Muscle of leg (tissue), 11 donors: Measurements from ENCODE around the gene TUT4. TPM values are rescaled to one million over a fixed set of nuclear protein-coding genes. Genes with fewer than 3 reads are reported as not detected.

Experiments used
- DNase-seq: peaks from one replicate; pipeline ENCODE4 v3.0.0; 2013
- H3K27ac ChIP-seq: one replicate; pipeline ENCODE4 v1.5.1; 2013; ENCODE audit warnings: mild to moderate bottlenecking, low read length, control low read depth
- H3K27me3 ChIP-seq: one replicate; pipeline ENCODE4 v1.6.1; 2013; ENCODE audit warnings: low read length; ENCODE audit not compliant: control insufficient read depth, insufficient read depth
- H3K36me3 ChIP-seq: one replicate; pipeline ENCODE4 v1.6.1; 2013; ENCODE audit warnings: low read length; ENCODE audit not compliant: control insufficient read depth, insufficient read depth
- H3K4me1 ChIP-seq: one replicate; pipeline ENCODE4 v1.6.1; 2013; ENCODE audit warnings: low read length; ENCODE audit not compliant: control insufficient read depth, insufficient read depth
- H3K4me3 ChIP-seq: one replicate; pipeline ENCODE4 v1.5.1; 2013; ENCODE audit warnings: low read length, control low read depth
- H3K9me3 ChIP-seq: replicated peaks from 2 replicates; pipeline ENCODE4 v1.6.1; 2013; ENCODE audit warnings: low read depth, low read length; ENCODE audit not compliant: control insufficient read depth
- WGBS: methylation state at CpG from one replicate; pipeline ENCODE4 v1.1.5; 2013; ENCODE audit warnings: missing lambda C conversion rate; ENCODE audit not compliant: insufficient coverage; 5-methylcytosine and 5-hydroxymethylcytosine counted together
- polyA plus RNA-seq, 8 donors: library from polyadenylated mRNA; unstranded; fragments of 120-200 nt; gene quantifications; one replicate each; pipeline versions ENCODE4 v1.2.1 to v1.2.3, GENCODE V29; 2013; ENCODE audit warnings: inconsistent platforms in 1 of 8, low replicate concordance in 1 of 8; ENCODE audit not compliant: insufficient read length in 8 of 8, insufficient read depth in 1 of 8
- total RNA-seq: library from RNA; stranded (reverse); fragments of 120-200 nt; gene quantifications from one replicate; pipeline ENCODE4 v1.2.4, GENCODE V29; 2013

Gene TUT4
- total and polyA plus RNA-seq, 9 donors: 51.8 to 121 (median 70.6) TPM

DNA sequence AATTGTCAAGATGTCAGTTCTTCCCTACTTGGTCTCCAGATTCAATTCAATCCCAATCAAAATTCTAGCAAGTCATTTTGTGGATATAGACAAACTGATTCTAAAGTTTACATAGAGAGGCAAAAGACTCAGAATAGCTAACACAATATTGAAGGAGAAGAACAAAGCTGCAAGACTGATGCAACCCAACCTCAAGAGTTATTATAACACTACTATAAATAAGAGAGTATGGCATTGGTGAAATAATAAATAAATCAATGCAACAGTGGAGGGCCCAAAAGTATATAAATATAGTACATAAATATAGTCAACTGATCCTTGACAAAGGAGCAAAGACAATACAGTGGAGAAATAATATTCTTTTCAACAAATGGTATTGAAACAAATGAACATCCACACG lies 98.8 kb downstream of the TUT4 start:
- H3K27me3 ChIP-seq: no peaks in the 10 kb centered on the region
- H3K4me3 ChIP-seq: no peak overlapping the region
- WGBS: no CpG with 5 or more reads among the region's 1 CpG
- H3K4me1 ChIP-seq: no peaks in the 10 kb centered on the region
- DNase-seq: no peak
- no peak overlapping the region for H3K27ac ChIP-seq
- H3K36me3 ChIP-seq: peaks cover 13% of the 10 kb centered on the region
- no peaks in the 10 kb centered on the region for H3K9me3 ChIP-seq

DNA sequence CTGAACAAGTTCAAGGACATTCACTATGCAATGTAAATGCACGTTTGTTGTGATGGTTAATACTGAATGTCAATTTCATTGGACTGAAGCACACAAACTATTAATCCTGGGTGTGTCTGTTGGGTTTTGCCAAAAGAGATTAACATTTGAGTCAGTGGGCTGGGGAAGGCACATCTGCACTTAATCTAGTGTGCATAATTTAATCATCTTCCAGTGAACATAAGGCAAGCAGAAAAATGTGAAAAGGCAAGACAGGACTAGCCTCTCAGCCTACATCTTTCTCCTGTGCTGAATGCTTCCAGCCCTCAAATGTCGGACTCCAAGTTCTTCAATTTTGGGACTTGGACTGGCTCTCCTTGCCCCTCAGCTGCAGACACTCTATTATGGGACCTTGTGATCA lies 108.4 kb downstream of the TUT4 start:
- Histone ChIP-seq H3K27ac (no peak overlapping the region), H3K36me3 (peaks cover 28% of the 10 kb centered on the region), H3K9me3 (no peaks in the 10 kb centered on the region), H3K27me3 (no peaks in the 10 kb centered on the region), H3K4me1 (no peaks in the 10 kb centered on the region), H3K4me3 (no peak overlapping the region)
- no peak for DNase-seq
- no CpG with 5 or more reads among the region's 2 CpGs for WGBS

DNA sequence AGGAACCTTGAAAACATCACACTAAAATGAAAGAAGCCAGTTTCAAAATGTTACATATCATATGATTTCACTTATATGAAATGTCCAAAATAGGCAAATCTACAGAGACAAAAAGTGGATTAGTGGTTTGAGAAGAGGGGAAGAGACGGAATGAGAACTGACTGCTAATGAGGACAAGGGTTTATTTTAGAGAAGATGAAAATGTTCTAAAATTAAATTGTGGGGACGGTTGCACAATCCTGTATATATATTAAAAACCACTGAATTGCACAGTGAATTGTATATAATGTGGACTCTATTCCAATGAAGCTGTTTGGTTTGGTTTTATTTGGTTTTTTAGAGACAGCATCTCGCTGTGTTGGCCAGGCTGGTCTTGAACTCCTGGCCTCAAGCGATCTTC lies 112.9 kb downstream of the TUT4 start:
- H3K36me3 ChIP-seq: peaks cover 33% of the 10 kb centered on the region

GRCh38 chr1:52436817-52437216 lies 116.1 kb downstream of the TUT4 start:
- Histone ChIP-seq H3K4me1 (no peaks in the 10 kb centered on the region), H3K36me3 (peaks cover 37% of the 10 kb centered on the region), H3K27me3 (no peaks in the 10 kb centered on the region), H3K4me3 (no peak overlapping the region), H3K9me3 (no peaks in the 10 kb centered on the region), H3K27ac (no peak overlapping the region)
- WGBS: no CpG with 5 or more reads among the region's 7 CpGs
- DNase-seq: no peak

More for the DNA sequence above, 112.9 kb downstream of the TUT4 start:
- Histone ChIP-seq H3K4me3 (no peak overlapping the region), H3K4me1 (no peaks in the 10 kb centered on the region), H3K9me3 (no peaks in the 10 kb centered on the region), H3K27me3 (no peaks in the 10 kb centered on the region), H3K27ac (no peak overlapping the region)
- DNase-seq: no peak
- no CpG with 5 or more reads among the region's 4 CpGs for WGBS

DNA sequence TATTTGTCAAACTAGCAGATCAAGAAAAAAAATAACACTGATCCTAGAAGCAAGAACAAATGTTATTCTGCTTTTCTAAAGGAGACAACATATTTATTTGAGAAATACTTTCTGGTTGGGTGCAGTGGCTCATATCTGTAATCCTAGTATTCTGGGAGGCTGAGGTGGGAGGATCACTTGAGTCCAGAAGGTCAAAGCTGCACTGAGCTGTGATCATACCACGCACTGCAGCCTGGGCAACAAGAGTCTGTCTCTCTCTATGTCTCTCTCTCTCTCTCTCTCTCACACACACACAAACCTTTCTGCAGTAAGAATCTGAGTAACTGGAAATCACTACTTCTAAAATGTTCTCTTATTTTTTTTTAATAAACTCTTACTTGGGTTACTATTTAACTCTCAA lies 117.2 kb downstream of the TUT4 start:
- H3K4me1 ChIP-seq: no peaks in the 10 kb centered on the region
- H3K27me3 ChIP-seq: no peaks in the 10 kb centered on the region
- no peak overlapping the region for H3K4me3 ChIP-seq
- H3K9me3 ChIP-seq: no peaks in the 10 kb centered on the region
- no CpG with 5 or more reads among the region's 1 CpG for WGBS
- peaks cover 42% of the 10 kb centered on the region for H3K36me3 ChIP-seq
- no peak for DNase-seq
- no peak overlapping the region for H3K27ac ChIP-seq

GRCh38 chr1:52435211-52435610 lies 117.7 kb downstream of the TUT4 start:
- no peaks in the 10 kb centered on the region for H3K27me3 ChIP-seq
- no CpG with 5 or more reads among the region's 1 CpG for WGBS
- H3K27ac ChIP-seq: no peak overlapping the region
- no peak for DNase-seq
- peaks cover 45% of the 10 kb centered on the region for H3K36me3 ChIP-seq
- no peaks in the 10 kb centered on the region for H3K4me1 ChIP-seq
- no peaks in the 10 kb centered on the region for H3K9me3 ChIP-seq
- H3K4me3 ChIP-seq: no peak overlapping the region

DNA sequence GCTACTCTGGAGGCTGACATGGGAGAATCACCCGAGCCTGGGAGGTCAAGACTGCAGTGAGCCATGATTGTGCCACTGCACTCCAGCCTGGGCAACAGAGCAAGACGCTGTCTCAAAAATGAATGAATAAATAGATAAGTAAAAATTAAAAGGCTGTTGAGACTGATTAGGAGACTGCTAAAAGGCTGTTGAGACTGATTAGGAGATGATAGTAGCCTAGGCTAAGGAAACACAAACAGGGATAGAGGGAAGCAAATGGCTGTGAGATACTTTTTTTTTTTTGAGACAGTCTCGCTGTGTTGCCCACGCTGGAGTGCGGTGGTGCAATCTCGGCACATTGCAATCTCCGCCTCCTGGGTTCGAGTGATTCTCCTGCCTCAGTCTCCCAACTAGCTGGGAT lies 120.1 kb downstream of the TUT4 start:
- 91% methylated on average over 7 of the region's 8 CpGs for WGBS
- no peaks in the 10 kb centered on the region for H3K27me3 ChIP-seq
- H3K36me3 ChIP-seq: peaks cover 49% of the 10 kb centered on the region
- no peak overlapping the region for H3K27ac ChIP-seq
- H3K4me3 ChIP-seq: no peak overlapping the region
- H3K4me1 ChIP-seq: no peaks in the 10 kb centered on the region
- no peaks in the 10 kb centered on the region for H3K9me3 ChIP-seq
- no peak for DNase-seq

DNA sequence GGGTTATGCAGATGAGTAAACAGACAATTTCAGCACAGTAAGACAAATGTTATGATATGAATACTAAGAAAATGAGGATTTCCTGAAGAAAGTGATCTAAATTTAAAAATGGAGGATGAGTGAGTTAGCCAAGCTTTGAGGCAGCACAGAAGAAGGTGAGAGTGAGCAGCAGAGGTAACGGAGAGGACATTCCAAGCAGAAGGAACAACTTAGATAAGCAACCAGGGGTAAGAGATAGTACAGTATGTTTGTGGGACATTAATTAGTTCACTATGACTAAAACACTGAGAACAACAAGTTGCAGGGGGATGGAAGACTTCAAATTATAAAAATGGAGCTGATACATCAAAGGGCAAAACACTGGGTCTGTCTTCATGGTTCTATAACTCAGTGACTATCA lies 125.7 kb downstream of the TUT4 start:
- WGBS: 100% methylated on average over 1 of the region's 1 CpG
- no peak for DNase-seq
- peaks cover 39% of the 10 kb centered on the region for H3K36me3 ChIP-seq

GRCh38 chr1:52426371-52426770 lies 126.5 kb downstream of the TUT4 start:
- Histone ChIP-seq H3K36me3 (peaks cover 36% of the 10 kb centered on the region), H3K4me1 (no peaks in the 10 kb centered on the region)
- WGBS: no CpG with 5 or more reads among the region's 3 CpGs

More for the DNA sequence above, 125.7 kb downstream of the TUT4 start:
- H3K4me3 ChIP-seq: no peak overlapping the region
- no peaks in the 10 kb centered on the region for H3K27me3 ChIP-seq
- H3K4me1 ChIP-seq: no peaks in the 10 kb centered on the region
- H3K9me3 ChIP-seq: no peaks in the 10 kb centered on the region
- H3K27ac ChIP-seq: no peak overlapping the region

GRCh38 chr1:52424813-52425212 lies 128.1 kb downstream of the TUT4 start:
- Histone ChIP-seq H3K36me3 (peaks cover 25% of the 10 kb centered on the region), H3K27ac (no peak overlapping the region), H3K9me3 (no peaks in the 10 kb centered on the region), H3K4me3 (no peak overlapping the region), H3K27me3 (no peaks in the 10 kb centered on the region), H3K4me1 (no peaks in the 10 kb centered on the region)
- 89% methylated on average over 1 of the region's 1 CpG for WGBS
- DNase-seq: no peak

More at GRCh38 chr1:52426371-52426770, 126.5 kb downstream of the TUT4 start:
- DNase-seq: no peak
- no peak overlapping the region for H3K4me3 ChIP-seq
- no peaks in the 10 kb centered on the region for H3K9me3 ChIP-seq
- H3K27me3 ChIP-seq: no peaks in the 10 kb centered on the region
- H3K27ac ChIP-seq: no peak overlapping the region

- no peak overlapping the region for H3K27ac ChIP-seq
- H3K4me1 ChIP-seq: no peaks in the 10 kb centered on the region
- H3K9me3 ChIP-seq: no peaks in the 10 kb centered on the region
- H3K4me3 ChIP-seq: no peak overlapping the region
- peaks cover 27% of the 10 kb centered on the region for H3K36me3 ChIP-seq
- DNase-seq: no peak
- H3K27me3 ChIP-seq: no peaks in the 10 kb centered on the region
Observed at GRCh38 chr1:52424231-52424636, 128.7 kb downstream of the TUT4 start.
